ENCODE measurements around the gene SLC1A4.
"Not testable (repeated sequence)": the region's sequence is repeated elsewhere in the genome, so short reads cannot be mapped to it uniquely, and the experiment has no call there.

DNA sequence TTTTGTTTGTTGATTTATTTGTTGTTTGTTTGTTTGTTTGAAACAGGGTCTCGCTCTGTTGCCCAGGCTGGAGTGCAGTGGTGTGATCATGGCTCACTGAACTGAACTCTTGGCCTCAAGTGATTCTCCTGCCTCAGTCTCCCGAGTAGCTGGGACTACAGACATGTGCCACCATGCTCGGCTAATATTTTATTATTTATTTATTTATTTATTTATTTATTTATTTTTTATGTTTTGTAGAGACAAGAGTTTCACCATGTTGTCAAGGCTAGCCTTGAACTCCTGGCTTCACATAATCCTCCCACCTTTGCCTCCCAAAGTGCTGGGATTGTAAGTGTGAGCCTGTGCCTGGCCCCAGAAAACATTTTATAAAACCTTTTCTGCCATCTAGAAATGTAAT is 15.0 kb downstream of the SLC1A4 start:
- TF ChIP-seq, protein P1, sequence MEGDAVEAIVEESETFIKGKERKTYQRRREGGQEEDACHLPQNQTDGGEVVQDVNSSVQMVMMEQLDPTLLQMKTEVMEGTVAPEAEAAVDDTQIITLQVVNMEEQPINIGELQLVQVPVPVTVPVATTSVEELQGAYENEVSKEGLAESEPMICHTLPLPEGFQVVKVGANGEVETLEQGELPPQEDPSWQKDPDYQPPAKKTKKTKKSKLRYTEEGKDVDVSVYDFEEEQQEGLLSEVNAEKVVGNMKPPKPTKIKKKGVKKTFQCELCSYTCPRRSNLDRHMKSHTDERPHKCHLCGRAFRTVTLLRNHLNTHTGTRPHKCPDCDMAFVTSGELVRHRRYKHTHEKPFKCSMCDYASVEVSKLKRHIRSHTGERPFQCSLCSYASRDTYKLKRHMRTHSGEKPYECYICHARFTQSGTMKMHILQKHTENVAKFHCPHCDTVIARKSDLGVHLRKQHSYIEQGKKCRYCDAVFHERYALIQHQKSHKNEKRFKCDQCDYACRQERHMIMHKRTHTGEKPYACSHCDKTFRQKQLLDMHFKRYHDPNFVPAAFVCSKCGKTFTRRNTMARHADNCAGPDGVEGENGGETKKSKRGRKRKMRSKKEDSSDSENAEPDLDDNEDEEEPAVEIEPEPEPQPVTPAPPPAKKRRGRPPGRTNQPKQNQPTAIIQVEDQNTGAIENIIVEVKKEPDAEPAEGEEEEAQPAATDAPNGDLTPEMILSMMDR (IDR thresholded peaks at IDR 0.05), result not testable (repeated sequence)
- not testable (repeated sequence) for TF ChIP-seq POLR2A (IDR thresholded peaks at IDR 0.05)

All from adrenal gland (tissue), 5 donors.